HFF-Myc (cell line): ENCODE data around the gene RAPGEFL1.

Experiments
- DNase-seq: peaks from one replicate; pipeline ENCODE4 v3.0.0-alpha.2; 2011; ENCODE audit warnings: low read depth; ENCODE audit errors: extremely low read depth
- H3K4me3 ChIP-seq: replicated peaks from 2 replicates; pipeline ENCODE4 v1.5.1; 2011; ENCODE audit warnings: low read depth, mild to moderate bottlenecking, control low read depth, low read length
- CTCF ChIP-seq: IDR thresholded peaks from 2 replicates; pipeline ENCODE4 v1.5.1; 2012; ENCODE audit warnings: mild to moderate bottlenecking, low read depth, low read length, control low read depth; ENCODE audit errors: missing control alignments

Gene RAPGEFL1

DNA sequence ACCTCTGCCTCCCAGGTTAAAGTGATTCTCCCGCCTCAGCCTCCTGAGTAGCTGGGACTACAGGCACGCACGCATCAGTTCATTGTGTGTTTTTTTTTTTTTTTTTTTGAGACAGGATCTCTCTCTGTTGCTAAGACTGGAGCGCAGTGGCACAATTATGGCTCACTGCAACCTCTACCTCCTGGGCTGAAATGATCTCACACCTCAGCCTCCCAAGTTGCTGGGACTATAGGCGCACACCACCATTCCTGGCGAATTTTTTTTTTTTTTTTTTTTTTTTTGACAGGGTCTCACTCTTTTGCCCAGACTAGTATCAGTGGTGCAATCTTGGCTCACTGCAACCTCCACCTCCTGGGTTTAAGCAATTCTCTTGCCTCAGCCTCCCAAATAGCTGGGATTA, 17.8 kb upstream of the RAPGEFL1 start:
- TF ChIP-seq CTCF: no peak
- DNase-seq: no peak

GRCh38 chr17:40167685-40168261, 9.5 kb upstream of the RAPGEFL1 start:
- DNase-seq: no peak
- H3K4me3 ChIP-seq: no peak overlapping the region
- no peak for TF ChIP-seq CTCF

More for the DNA sequence above, 17.8 kb upstream of the RAPGEFL1 start:
- H3K4me3 ChIP-seq: no peak overlapping the region

DNA sequence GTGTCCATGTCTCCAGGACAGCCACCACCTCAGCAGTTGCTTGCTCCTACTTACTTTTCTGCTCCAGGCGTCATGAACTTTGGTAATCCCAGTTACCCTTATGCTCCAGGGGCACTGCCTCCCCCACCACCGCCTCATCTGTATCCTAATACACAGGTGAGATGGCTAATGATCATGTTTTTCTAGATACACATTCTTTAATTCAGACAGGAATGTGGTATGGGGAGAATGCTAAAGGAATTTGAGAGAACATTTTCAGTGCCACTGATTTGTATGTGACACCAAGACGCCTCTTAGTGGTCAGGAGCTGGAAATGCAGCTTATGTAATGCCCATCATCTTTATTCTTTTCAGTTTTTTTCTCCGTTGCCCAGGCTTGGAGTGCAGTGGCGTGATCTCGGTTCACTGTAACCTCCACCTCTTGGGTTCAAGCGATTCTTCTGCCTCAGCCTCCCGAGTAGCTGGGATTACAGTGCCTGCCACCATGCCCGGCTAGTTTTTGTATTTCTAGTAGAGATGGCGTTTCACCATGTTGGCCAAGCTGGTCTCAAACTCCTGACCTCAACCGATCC, 8.9 kb upstream of the RAPGEFL1 start:
- peak; percentile 60 for TF ChIP-seq CTCF
- peak; percentile 47 for DNase-seq
- no peak overlapping the region for H3K4me3 ChIP-seq

- no peak overlapping the region for H3K4me3 ChIP-seq
- no peak for DNase-seq
- no peak for TF ChIP-seq CTCF
Measured at GRCh38 chr17:40170325-40170724, 6.9 kb upstream of the RAPGEFL1 start.

- no peak overlapping the region for H3K4me3 ChIP-seq
- TF ChIP-seq CTCF: no peak
- DNase-seq: no peak
Measured at GRCh38 chr17:40171750-40172149, 5.5 kb upstream of the RAPGEFL1 start.

GRCh38 chr17:40173091-40173777, 4.0 kb upstream of the RAPGEFL1 start:
- no peak for TF ChIP-seq CTCF
- DNase-seq: no peak

More at GRCh38 chr17:40173091-40173777, 4.0 kb upstream of the RAPGEFL1 start:
- H3K4me3 ChIP-seq: no peak overlapping the region
